MM.1S (cell line): ENCODE measurements around the gene C2orf80.

Source experiments
- EZH2 ChIP-seq: fragments of 300-600 bp; sonication (generic); optimal IDR thresholded peaks from 2 replicates; pipeline ENCODE3; 2017; ENCODE audit warnings: low read depth, mild to moderate bottlenecking, antibody characterized with exemption, low read length, mixed read lengths
- EZH2phosphoT487 ChIP-seq: fragments of 300-600 bp; sonication (generic); IDR thresholded peaks from 2 replicates; pipeline ENCODE4 v1.6.1; 2018; ENCODE audit warnings: antibody characterized with exemption, low read length
- TF ChIP-seq, protein P1 (sequence below): fragments of 300-600 bp; sonication (generic); IDR thresholded peaks from 2 replicates; pipeline ENCODE4 v1.5.1; 2016; ENCODE audit warnings: antibody characterized with exemption, low read length, mixed read lengths

DNA sequence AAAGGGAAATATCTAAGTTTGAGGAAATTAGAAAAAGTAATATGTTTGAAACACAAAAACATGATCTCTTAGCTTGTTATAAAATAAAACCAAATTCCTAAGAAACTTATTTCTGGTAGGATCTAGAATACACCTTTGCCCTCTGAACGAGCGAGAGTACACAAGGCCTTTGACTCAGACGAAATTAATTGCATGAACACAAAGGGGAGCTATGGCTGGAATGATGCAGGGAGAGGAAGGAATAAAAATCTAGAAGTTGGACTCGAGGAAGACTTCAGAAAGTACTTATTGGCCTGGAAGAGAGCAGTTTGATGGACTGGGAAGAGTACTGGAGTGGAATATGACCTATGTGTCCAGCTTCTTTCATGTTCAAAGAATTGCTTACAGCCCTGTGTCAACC lies 64.6 kb downstream of the C2orf80 start:
- TF ChIP-seq, protein P1, sequence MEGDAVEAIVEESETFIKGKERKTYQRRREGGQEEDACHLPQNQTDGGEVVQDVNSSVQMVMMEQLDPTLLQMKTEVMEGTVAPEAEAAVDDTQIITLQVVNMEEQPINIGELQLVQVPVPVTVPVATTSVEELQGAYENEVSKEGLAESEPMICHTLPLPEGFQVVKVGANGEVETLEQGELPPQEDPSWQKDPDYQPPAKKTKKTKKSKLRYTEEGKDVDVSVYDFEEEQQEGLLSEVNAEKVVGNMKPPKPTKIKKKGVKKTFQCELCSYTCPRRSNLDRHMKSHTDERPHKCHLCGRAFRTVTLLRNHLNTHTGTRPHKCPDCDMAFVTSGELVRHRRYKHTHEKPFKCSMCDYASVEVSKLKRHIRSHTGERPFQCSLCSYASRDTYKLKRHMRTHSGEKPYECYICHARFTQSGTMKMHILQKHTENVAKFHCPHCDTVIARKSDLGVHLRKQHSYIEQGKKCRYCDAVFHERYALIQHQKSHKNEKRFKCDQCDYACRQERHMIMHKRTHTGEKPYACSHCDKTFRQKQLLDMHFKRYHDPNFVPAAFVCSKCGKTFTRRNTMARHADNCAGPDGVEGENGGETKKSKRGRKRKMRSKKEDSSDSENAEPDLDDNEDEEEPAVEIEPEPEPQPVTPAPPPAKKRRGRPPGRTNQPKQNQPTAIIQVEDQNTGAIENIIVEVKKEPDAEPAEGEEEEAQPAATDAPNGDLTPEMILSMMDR: no peak
- TF ChIP-seq EZH2 (no peak), EZH2phosphoT487 (no peak)
